K562 (cell line): ENCODE measurements around the gene AAMP. TPM values are rescaled to one million over a fixed set of nuclear protein-coding genes. Genes with fewer than 3 reads are reported as not detected.

Experiments
- CAMTA2 ChIP-seq: fragments of 250-450 bp; sonication (Bioruptor Pico); conservative IDR thresholded peaks from 2 replicates; pipeline ENCODE4 v1.5.1; 2022
- CBFA2T3 ChIP-seq: fragments of 450-650 bp; IDR thresholded peaks from 2 replicates; pipeline ENCODE4 v1.6.1; 2017
- DPF2 ChIP-seq: fragments of 450-650 bp; IDR thresholded peaks from 2 replicates; pipeline ENCODE4 v1.6.1; 2016
- FOXA1 ChIP-seq: fragments of 450-650 bp; IDR thresholded peaks from 2 replicates; pipeline ENCODE4 v1.6.1; 2016; ENCODE audit warnings: mild to moderate bottlenecking, borderline replicate concordance
- KDM5B ChIP-seq: fragments of 200-600 bp; sonication (generic); IDR thresholded peaks from 2 replicates; pipeline ENCODE4 v1.6.1; 2012; ENCODE audit warnings: low read depth, mild to moderate bottlenecking, moderate library complexity, low read length, control low read depth, inconsistent platforms; ENCODE audit not compliant: insufficient replicate concordance
- NFYB ChIP-seq: IDR thresholded peaks from 2 replicates; pipeline ENCODE4 v1.6.1; 2011; ENCODE audit warnings: mild to moderate bottlenecking, moderate library complexity; ENCODE audit not compliant: insufficient read length; ENCODE audit errors: extremely low read depth
- SREBF1 ChIP-seq: fragments of 150-350 bp; IDR thresholded peaks from 2 replicates; pipeline ENCODE4 v1.6.1; 2014; ENCODE audit warnings: antibody characterized with exemption, low read depth, low read length, borderline replicate concordance
- TEAD1 ChIP-seq, 2 experiments: fragments of 450-650 bp in 1 of 2; sonication (generic) in 1 of 2; formaldehyde crosslinking; IDR thresholded peaks; 2 replicates each; pipeline versions ENCODE4 v1.4.0 to v1.8.0; 2020 to 2022; ENCODE audit warnings: mild to moderate bottlenecking in 2 of 2, missing genetic modification reagents in 1 of 2
- ZBTB17 ChIP-seq: fragments of 450-650 bp; formaldehyde crosslinking; IDR thresholded peaks from 2 replicates; pipeline ENCODE4 v1.4.0; 2020; ENCODE audit warnings: mild to moderate bottlenecking
- ZC3H11A ChIP-seq: IDR thresholded peaks from 2 replicates; pipeline ENCODE4 v1.6.1; 2012; ENCODE audit warnings: low read depth, low read length, improper control_type of control experiment
- ZFX ChIP-seq: sonication (generic); formaldehyde crosslinking; IDR thresholded peaks from 2 replicates; pipeline ENCODE4 v1.8.0; 2022; ENCODE audit warnings: mild to moderate bottlenecking, missing genetic modification reagents, moderate library complexity
- ZNF274 ChIP-seq: IDR thresholded peaks from 2 replicates; pipeline ENCODE4 v1.6.1; 2011; ENCODE audit warnings: low read depth, mild to moderate bottlenecking, low read length, moderate library complexity, borderline replicate concordance
- ZNF347 ChIP-seq: fragments of 450-650 bp; formaldehyde crosslinking; IDR thresholded peaks from 2 replicates; pipeline ENCODE4 v1.4.0; 2020; ENCODE audit warnings: low read depth, mild to moderate bottlenecking, moderate library complexity
- ZNF384 ChIP-seq: IDR thresholded peaks from 2 replicates; pipeline ENCODE4 v1.6.1; 2012; ENCODE audit warnings: low read depth, low read length, improper control_type of control experiment
- polyA plus RNA-seq, 8 experiments: library from polyadenylated mRNA; depleted of rRNA in 4 of 8; stranded (reverse) in 5 of 8; unstranded in 3 of 8; fragments of >200 nt; fragmentation: Nextera tagmentation in 2 of 8; fragmentation: Illumina TruSeq in 1 of 8; extraction: Ambion mirVana in 2 of 8; extraction: Trizol in 1 of 8; gene quantifications; 2 replicates each; pipeline versions ENCODE4 v1.2.1 to v1.2.3, GENCODE V29; 2011 to 2014; ENCODE audit warnings: inconsistent platforms in 1 of 8, missing spikeins in 1 of 8
- total RNA-seq, 7 experiments: library from RNA; depleted of rRNA in 6 of 7; stranded (reverse); fragments of >200 nt in 6 of 7; fragmentation: Illumina TruSeq in 2 of 7; extraction: Trizol in 2 of 7; gene quantifications; 2 replicates each; pipeline versions ENCODE4 v1.2.1 to v1.2.3, GENCODE V29; 2011 to 2021; ENCODE audit warnings: low replicate concordance in 1 of 7
- TF ChIP-seq, protein P1 (sequence below): sonication (generic); formaldehyde crosslinking; IDR thresholded peaks from 2 replicates; pipeline ENCODE4 v1.8.1; 2023; ENCODE audit warnings: mild to moderate bottlenecking, missing genetic modification reagents, moderate library complexity
- TF ChIP-seq, protein P2 (sequence below): fragments of 250-450 bp; sonication (Bioruptor Pico); IDR thresholded peaks from 2 replicates; pipeline ENCODE4 v1.4.0; 2020; ENCODE audit warnings: mild to moderate bottlenecking, moderate library complexity, borderline replicate concordance
- TF ChIP-seq, protein P3 (sequence below): fragments of 450-650 bp; formaldehyde crosslinking; IDR thresholded peaks from 2 replicates; pipeline ENCODE4 v1.4.0; 2020; ENCODE audit warnings: mild to moderate bottlenecking, moderate library complexity
- TF ChIP-seq, protein P4 (sequence below), 2 experiments: fragments of 250-450 bp in 1 of 2; fragments of 450-650 bp in 1 of 2; sonication (Bioruptor Pico) in 1 of 2; IDR thresholded peaks; 2 replicates each; pipeline versions ENCODE4 v1.6.1 to v1.8.0; 2016 to 2021; ENCODE audit warnings: mild to moderate bottlenecking in 2 of 2, moderate library complexity in 2 of 2, missing compliant biosample characterization in 1 of 2, missing genetic modification characterization in 1 of 2
- TF ChIP-seq, protein P5 (sequence below): IDR thresholded peaks from 2 replicates; pipeline ENCODE4 v1.6.1; 2011; ENCODE audit warnings: borderline replicate concordance, low read depth, mild to moderate bottlenecking, moderate library complexity, low read length; ENCODE audit not compliant: insufficient read depth, poor library complexity, severe bottlenecking

Gene AAMP
- total and polyA plus RNA-seq, 9 of the 15 experiments (the other 6 are each of a cell fraction or from before 2014, with no cell fraction given) = 5.7 to 197 (median 94.1) TPM

DNA sequence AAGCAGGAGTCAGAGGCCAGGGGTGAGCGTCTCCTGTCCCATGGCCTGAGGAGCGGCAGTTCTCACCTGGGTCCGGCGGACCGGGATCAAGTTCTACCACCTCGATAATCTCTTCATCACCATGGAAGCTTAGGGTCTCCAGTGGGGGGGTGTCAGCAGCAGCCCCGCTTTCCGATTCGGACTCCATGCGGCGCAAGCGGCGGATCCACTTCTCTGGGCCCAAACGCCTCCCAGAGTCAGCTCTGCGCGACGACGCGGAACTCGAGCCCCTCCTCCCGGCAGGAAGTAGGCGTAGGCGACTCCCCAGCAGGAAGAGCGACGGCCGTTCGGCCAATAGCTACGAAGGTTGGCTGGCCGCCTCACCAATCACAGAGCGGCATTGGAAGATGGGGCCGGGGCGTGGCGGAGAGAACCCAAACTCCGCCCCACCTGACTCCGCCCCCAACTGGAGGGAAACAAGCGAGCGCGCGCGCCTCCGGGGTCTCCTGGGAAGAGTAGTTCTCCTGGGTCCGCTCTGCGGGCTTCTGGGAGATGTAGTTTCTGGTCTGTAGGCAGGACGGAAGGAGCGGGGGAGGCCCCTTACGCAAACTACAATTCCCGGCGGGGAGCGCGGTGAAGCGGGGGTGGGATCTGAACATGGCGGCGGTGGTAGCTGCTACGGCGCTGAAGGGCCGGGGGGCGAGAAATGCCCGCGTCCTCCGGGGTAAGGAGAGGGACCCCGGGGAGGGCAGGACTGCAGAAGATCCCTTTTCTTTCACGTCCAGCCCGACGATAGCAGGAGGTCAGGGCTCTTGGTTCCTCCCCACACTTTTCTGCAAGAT, at the start of gene AAMP, which contains the start of gene PNKD (continued):
- TF ChIP-seq, protein P1, sequence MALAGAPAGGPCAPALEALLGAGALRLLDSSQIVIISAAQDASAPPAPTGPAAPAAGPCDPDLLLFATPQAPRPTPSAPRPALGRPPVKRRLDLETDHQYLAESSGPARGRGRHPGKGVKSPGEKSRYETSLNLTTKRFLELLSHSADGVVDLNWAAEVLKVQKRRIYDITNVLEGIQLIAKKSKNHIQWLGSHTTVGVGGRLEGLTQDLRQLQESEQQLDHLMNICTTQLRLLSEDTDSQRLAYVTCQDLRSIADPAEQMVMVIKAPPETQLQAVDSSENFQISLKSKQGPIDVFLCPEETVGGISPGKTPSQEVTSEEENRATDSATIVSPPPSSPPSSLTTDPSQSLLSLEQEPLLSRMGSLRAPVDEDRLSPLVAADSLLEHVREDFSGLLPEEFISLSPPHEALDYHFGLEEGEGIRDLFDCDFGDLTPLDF (CRISPR knock-in tag) = peak; percentile 77; the same call in 1 of the 2 replicates
- TF ChIP-seq CBFA2T3 (no peak), KDM5B (peak; percentile 65), ZC3H11A (no peak), TEAD1 (CRISPR knock-in tag; IDR thresholded peaks at IDR 0.05) (peak in 1 of 2 experiments; percentile 69; a peak in 1 of 4 replicates), ZNF347 (CRISPR knock-in tag) (no peak), CAMTA2 (CRISPR knock-in tag) (no peak), ZFX (CRISPR knock-in tag) (peak; percentile 90), ZBTB17 (CRISPR knock-in tag) (no peak), ZNF274 (no peak), NFYB (peak; percentile 64), SREBF1 (no peak; the same call in 1 of the 2 replicates), DPF2 (no peak), ZNF384 (no peak), FOXA1 (no peak)
- TF ChIP-seq, protein P2, sequence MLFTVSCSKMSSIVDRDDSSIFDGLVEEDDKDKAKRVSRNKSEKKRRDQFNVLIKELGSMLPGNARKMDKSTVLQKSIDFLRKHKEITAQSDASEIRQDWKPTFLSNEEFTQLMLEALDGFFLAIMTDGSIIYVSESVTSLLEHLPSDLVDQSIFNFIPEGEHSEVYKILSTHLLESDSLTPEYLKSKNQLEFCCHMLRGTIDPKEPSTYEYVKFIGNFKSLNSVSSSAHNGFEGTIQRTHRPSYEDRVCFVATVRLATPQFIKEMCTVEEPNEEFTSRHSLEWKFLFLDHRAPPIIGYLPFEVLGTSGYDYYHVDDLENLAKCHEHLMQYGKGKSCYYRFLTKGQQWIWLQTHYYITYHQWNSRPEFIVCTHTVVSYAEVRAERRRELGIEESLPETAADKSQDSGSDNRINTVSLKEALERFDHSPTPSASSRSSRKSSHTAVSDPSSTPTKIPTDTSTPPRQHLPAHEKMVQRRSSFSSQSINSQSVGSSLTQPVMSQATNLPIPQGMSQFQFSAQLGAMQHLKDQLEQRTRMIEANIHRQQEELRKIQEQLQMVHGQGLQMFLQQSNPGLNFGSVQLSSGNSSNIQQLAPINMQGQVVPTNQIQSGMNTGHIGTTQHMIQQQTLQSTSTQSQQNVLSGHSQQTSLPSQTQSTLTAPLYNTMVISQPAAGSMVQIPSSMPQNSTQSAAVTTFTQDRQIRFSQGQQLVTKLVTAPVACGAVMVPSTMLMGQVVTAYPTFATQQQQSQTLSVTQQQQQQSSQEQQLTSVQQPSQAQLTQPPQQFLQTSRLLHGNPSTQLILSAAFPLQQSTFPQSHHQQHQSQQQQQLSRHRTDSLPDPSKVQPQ (CRISPR knock-in tag) = no peak
- TF ChIP-seq, protein P3, sequence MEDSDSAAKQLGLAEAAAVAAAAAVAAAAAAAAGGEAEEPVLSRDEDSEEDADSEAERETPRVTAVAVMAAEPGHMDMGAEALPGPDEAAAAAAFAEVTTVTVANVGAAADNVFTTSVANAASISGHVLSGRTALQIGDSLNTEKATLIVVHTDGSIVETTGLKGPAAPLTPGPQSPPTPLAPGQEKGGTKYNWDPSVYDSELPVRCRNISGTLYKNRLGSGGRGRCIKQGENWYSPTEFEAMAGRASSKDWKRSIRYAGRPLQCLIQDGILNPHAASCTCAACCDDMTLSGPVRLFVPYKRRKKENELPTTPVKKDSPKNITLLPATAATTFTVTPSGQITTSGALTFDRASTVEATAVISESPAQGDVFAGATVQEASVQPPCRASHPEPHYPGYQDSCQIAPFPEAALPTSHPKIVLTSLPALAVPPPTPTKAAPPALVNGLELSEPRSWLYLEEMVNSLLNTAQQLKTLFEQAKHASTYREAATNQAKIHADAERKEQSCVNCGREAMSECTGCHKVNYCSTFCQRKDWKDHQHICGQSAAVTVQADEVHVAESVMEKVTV (CRISPR knock-in tag) = no peak
- TF ChIP-seq, protein P4, sequence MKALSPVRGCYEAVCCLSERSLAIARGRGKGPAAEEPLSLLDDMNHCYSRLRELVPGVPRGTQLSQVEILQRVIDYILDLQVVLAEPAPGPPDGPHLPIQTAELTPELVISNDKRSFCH (CRISPR knock-in tag; IDR thresholded peaks at IDR 0.05) = no peak
- TF ChIP-seq, protein P4 (tag; IDR thresholded peaks at IDR 0.05) = no peak
- TF ChIP-seq, protein P5, sequence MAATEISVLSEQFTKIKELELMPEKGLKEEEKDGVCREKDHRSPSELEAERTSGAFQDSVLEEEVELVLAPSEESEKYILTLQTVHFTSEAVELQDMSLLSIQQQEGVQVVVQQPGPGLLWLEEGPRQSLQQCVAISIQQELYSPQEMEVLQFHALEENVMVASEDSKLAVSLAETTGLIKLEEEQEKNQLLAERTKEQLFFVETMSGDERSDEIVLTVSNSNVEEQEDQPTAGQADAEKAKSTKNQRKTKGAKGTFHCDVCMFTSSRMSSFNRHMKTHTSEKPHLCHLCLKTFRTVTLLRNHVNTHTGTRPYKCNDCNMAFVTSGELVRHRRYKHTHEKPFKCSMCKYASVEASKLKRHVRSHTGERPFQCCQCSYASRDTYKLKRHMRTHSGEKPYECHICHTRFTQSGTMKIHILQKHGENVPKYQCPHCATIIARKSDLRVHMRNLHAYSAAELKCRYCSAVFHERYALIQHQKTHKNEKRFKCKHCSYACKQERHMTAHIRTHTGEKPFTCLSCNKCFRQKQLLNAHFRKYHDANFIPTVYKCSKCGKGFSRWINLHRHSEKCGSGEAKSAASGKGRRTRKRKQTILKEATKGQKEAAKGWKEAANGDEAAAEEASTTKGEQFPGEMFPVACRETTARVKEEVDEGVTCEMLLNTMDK = no peak
